HUES48 (cell line): ENCODE measurements around the gene PITPNM1.

Experiments used
- H3K27ac ChIP-seq: one replicate; pipeline ENCODE4 v1.7.0; 2013; ENCODE audit warnings: low read depth, low read length, inconsistent platforms
- H3K27me3 ChIP-seq: 2 replicates; pipeline ENCODE4 v1.6.1; 2013; ENCODE audit warnings: mild to moderate bottlenecking, low read length; ENCODE audit not compliant: control insufficient read depth, insufficient read depth
- H3K36me3 ChIP-seq: 2 replicates; pipeline ENCODE4 v1.6.1; 2013; ENCODE audit warnings: low read length; ENCODE audit not compliant: control insufficient read depth, insufficient read depth
- H3K4me1 ChIP-seq: 2 replicates; pipeline ENCODE4 v1.6.1; 2013; ENCODE audit warnings: mild to moderate bottlenecking, low read length; ENCODE audit not compliant: control insufficient read depth, insufficient read depth
- H3K4me3 ChIP-seq: 2 replicates; pipeline ENCODE4 v1.5.1; 2013; ENCODE audit warnings: mild to moderate bottlenecking, low read depth, low read length
- H3K9ac ChIP-seq: 2 replicates; pipeline ENCODE4 v1.6.1; 2013; ENCODE audit warnings: mild to moderate bottlenecking, low read depth, low read length, moderate library complexity
- H3K9me3 ChIP-seq: 2 replicates; pipeline ENCODE4 v1.6.1; 2013; ENCODE audit warnings: low read length; ENCODE audit not compliant: control insufficient read depth, insufficient read depth

Gene PITPNM1

DNA sequence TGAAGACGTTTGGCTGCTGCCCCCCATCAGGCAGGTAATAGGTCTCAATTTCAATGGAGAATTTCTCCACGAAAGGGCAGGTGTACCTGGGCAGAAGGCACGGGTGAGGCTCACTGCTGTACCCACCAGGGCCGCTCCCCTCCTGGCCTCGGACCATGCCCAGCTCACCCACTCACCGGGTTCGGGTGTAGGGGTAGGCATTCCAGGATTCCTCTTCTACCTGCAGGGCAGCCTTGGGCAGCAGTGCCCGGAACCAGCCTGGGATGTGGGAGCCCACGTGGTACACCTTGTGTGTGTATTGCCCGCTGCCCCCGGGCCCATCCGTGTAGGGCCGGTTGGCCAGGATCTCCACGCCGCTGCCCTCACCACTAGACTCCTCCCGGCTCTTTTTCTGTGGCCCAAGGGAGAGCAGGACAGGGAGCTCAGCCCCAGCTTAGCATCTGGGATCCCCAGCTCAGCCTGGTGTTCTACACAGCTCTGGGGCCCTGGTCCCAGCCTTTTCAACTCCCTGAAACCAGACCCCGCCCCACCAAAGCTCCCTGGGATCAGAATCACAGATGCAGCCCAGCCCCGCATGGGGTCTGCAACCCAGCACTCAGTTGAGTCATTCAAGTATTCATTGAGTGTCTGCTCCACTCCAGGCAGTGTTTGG lies 2.7 kb downstream of the PITPNM1 start:
- Histone ChIP-seq H3K9ac (no peak overlapping the region), H3K27ac (no peak overlapping the region), H3K36me3 (peaks cover 35% of the 10 kb centered on the region), H3K27me3 (peaks cover 7% of the 10 kb centered on the region; the same call in 1 of the 2 replicates), H3K9me3 (no peaks in the 10 kb centered on the region), H3K4me3 (no peak overlapping the region), H3K4me1 (peaks cover 18% of the 10 kb centered on the region)

GRCh38 chr11:67501854-67502253 lies 3.3 kb downstream of the PITPNM1 start:
- Histone ChIP-seq H3K27ac (no peak overlapping the region), H3K4me1 (peaks cover 12% of the 10 kb centered on the region), H3K9ac (no peak overlapping the region), H3K27me3 (peaks cover 7% of the 10 kb centered on the region; the same call in 1 of the 2 replicates), H3K9me3 (no peaks in the 10 kb centered on the region), H3K36me3 (peaks cover 37% of the 10 kb centered on the region), H3K4me3 (no peak overlapping the region)

GRCh38 chr11:67500831-67501715 lies 4.1 kb downstream of the PITPNM1 start:
- H3K4me3 ChIP-seq: no peak overlapping the region
- no peaks in the 10 kb centered on the region for H3K9me3 ChIP-seq
- peaks cover 7% of the 10 kb centered on the region; the same call in 1 of the 2 replicates for H3K27me3 ChIP-seq
- H3K4me1 ChIP-seq: peaks cover 7% of the 10 kb centered on the region
- H3K9ac ChIP-seq: no peak overlapping the region
- H3K36me3 ChIP-seq: peaks cover 35% of the 10 kb centered on the region
- no peak overlapping the region for H3K27ac ChIP-seq

GRCh38 chr11:67500484-67500821 lies 4.7 kb downstream of the PITPNM1 start:
- no peak overlapping the region for H3K4me3 ChIP-seq
- peaks cover 40% of the 10 kb centered on the region for H3K36me3 ChIP-seq
- H3K27me3 ChIP-seq: peaks cover 7% of the 10 kb centered on the region; the same call in 1 of the 2 replicates
- no peaks in the 10 kb centered on the region for H3K9me3 ChIP-seq
- H3K9ac ChIP-seq: no peak overlapping the region
- H3K4me1 ChIP-seq: peaks cover 2% of the 10 kb centered on the region
- H3K27ac ChIP-seq: no peak overlapping the region

DNA sequence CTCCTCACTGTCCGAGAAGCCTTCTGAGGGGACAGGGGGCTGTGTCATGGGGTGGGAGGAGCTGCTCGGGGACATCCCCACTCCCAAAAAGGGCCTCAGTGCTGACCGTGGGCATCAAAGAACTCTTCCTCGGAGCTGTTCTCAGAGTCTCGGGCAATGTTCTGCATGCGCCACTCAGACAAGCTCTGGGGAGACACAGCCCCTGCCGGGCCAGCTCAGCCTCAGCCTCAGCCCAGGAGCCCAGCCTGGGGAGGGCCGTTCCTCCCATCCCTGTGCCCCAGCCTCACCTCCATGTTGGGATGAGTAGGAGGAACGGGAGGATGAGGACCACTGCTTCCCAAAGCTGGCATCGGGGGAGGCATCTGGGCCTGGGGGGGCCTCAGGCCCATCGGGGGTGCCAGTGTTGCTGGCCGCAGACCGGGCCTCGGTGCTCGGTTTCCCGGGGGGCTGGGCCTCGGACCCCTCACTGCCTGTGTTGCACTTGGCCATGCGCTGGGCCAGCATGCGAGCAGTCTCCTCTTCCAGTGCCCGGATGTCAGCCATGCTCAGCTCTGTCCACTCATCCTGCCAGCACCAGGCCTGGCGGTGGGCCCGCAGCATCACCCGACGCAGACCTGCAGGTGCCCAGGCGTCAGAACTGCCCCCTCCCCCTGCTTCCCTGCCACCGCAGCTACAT lies 5.2 kb downstream of the PITPNM1 start:
- Histone ChIP-seq H3K27me3 (peaks cover 7% of the 10 kb centered on the region; the same call in 1 of the 2 replicates), H3K9me3 (no peaks in the 10 kb centered on the region), H3K36me3 (peaks cover 43% of the 10 kb centered on the region), H3K4me3 (no peak overlapping the region), H3K9ac (no peak overlapping the region), H3K4me1 (no peaks in the 10 kb centered on the region), H3K27ac (no peak overlapping the region)

GRCh38 chr11:67498544-67498972 lies 6.6 kb downstream of the PITPNM1 start:
- H3K9me3 ChIP-seq: no peaks in the 10 kb centered on the region
- peaks cover 3% of the 10 kb centered on the region; the same call in 1 of the 2 replicates for H3K27me3 ChIP-seq
- no peak overlapping the region for H3K4me3 ChIP-seq
- no peak overlapping the region for H3K27ac ChIP-seq
- no peak overlapping the region for H3K9ac ChIP-seq
- peaks cover 43% of the 10 kb centered on the region for H3K36me3 ChIP-seq
- no peaks in the 10 kb centered on the region for H3K4me1 ChIP-seq

GRCh38 chr11:67497656-67498291 lies 7.4 kb downstream of the PITPNM1 start:
- Histone ChIP-seq H3K9me3 (no peaks in the 10 kb centered on the region), H3K27ac (no peak overlapping the region), H3K27me3 (no peaks in the 10 kb centered on the region), H3K4me3 (no peak overlapping the region), H3K9ac (no peak overlapping the region), H3K36me3 (peaks cover 48% of the 10 kb centered on the region), H3K4me1 (no peaks in the 10 kb centered on the region)

GRCh38 chr11:67496113-67496512 lies 9.1 kb downstream of the PITPNM1 start:
- Histone ChIP-seq H3K27ac (no peak overlapping the region), H3K9me3 (no peaks in the 10 kb centered on the region), H3K36me3 (peaks cover 54% of the 10 kb centered on the region), H3K27me3 (no peaks in the 10 kb centered on the region), H3K4me1 (no peaks in the 10 kb centered on the region), H3K9ac (no peak overlapping the region), H3K4me3 (no peak overlapping the region)

- Histone ChIP-seq H3K9me3 (no peaks in the 10 kb centered on the region), H3K4me1 (no peaks in the 10 kb centered on the region), H3K27ac (no peak overlapping the region), H3K36me3 (peaks cover 54% of the 10 kb centered on the region), H3K27me3 (no peaks in the 10 kb centered on the region), H3K9ac (no peak overlapping the region), H3K4me3 (no peak overlapping the region)
Measured at GRCh38 chr11:67495234-67496005, 9.7 kb downstream of the PITPNM1 start.
